Thoracic aorta (tissue), 2 donors: ENCODE results near the gene ARMH1. TPM values are rescaled to one million over a fixed set of nuclear protein-coding genes. Genes with fewer than 3 reads are reported as not detected.

ENCODE experiments used
- ATAC-seq: fragments of 150-250 bp; one replicate; pipeline ENCODE4 v1.8.0; 2017; ENCODE audit warnings: low read depth; ENCODE audit not compliant: insufficient number of reproducible peaks, low FRiP score
- DNase-seq: peaks from one replicate; pipeline ENCODE4 v3.0.0-alpha.2; 2020; ENCODE audit warnings: low spot score
- H3K27ac ChIP-seq, 2 donors: fragments of 200-600 bp; sonication (generic); 1 replicate in 1 of 2; 2 replicates in 1 of 2; pipeline ENCODE4 v1.5.1; 2016; ENCODE audit warnings: mild to moderate bottlenecking in 2 of 2, moderate library complexity in 2 of 2
- H3K27me3 ChIP-seq: fragments of 200-600 bp; sonication (generic); replicated peaks from 2 replicates; pipeline ENCODE4 v1.6.0; 2016; ENCODE audit warnings: mild to moderate bottlenecking; ENCODE audit not compliant: insufficient read depth
- H3K36me3 ChIP-seq: fragments of 200-600 bp; sonication (generic); one replicate; pipeline ENCODE4 v1.5.1; 2016
- H3K4me1 ChIP-seq, 2 donors: fragments of 200-600 bp; sonication (generic); 1 replicate in 1 of 2; 2 replicates in 1 of 2; pipeline versions ENCODE4 v1.5.1 to v1.6.0; 2016; ENCODE audit warnings: low read depth in 2 of 2, mild to moderate bottlenecking in 1 of 2; ENCODE audit not compliant: control insufficient read depth in 1 of 2
- H3K4me3 ChIP-seq: fragments of 200-600 bp; sonication (generic); 2 replicates; pipeline ENCODE4 v1.5.1; 2016; ENCODE audit warnings: mild to moderate bottlenecking
- H3K9me3 ChIP-seq: fragments of 200-600 bp; sonication (generic); 2 replicates; pipeline ENCODE4 v1.5.1; 2016
- total RNA-seq, 2 donors: library from RNA; depleted of rRNA; stranded (reverse); fragments of >200 nt; gene quantifications; one replicate each; pipeline versions ENCODE4 v1.1.0 to v1.2.3, GENCODE V29; 2016
- TF ChIP-seq, protein P1 (sequence below): fragments of 200-600 bp; sonication (generic); IDR thresholded peaks from one replicate; pipeline ENCODE4 v1.5.1; 2019; ENCODE audit warnings: antibody characterized with exemption

Gene ARMH1
- total RNA-seq, 2 donors from 2014 or later = 0.81 to 5.8 TPM

- no peaks in the 10 kb centered on the region for H3K36me3 ChIP-seq
- no peak overlapping the region for H3K27ac ChIP-seq
- no peak for DNase-seq
- TF ChIP-seq, protein P1, sequence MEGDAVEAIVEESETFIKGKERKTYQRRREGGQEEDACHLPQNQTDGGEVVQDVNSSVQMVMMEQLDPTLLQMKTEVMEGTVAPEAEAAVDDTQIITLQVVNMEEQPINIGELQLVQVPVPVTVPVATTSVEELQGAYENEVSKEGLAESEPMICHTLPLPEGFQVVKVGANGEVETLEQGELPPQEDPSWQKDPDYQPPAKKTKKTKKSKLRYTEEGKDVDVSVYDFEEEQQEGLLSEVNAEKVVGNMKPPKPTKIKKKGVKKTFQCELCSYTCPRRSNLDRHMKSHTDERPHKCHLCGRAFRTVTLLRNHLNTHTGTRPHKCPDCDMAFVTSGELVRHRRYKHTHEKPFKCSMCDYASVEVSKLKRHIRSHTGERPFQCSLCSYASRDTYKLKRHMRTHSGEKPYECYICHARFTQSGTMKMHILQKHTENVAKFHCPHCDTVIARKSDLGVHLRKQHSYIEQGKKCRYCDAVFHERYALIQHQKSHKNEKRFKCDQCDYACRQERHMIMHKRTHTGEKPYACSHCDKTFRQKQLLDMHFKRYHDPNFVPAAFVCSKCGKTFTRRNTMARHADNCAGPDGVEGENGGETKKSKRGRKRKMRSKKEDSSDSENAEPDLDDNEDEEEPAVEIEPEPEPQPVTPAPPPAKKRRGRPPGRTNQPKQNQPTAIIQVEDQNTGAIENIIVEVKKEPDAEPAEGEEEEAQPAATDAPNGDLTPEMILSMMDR = no peak
- H3K4me3 ChIP-seq = no peak overlapping the region
- H3K4me1 ChIP-seq = no peaks in the 10 kb centered on the region
- no peak for ATAC-seq
- H3K27me3 ChIP-seq = no peaks in the 10 kb centered on the region
- no peaks in the 10 kb centered on the region for H3K9me3 ChIP-seq
These were observed 10.7 kb downstream of the ARMH1 start for GRCh38 chr1:44685218-44685617.

DNA sequence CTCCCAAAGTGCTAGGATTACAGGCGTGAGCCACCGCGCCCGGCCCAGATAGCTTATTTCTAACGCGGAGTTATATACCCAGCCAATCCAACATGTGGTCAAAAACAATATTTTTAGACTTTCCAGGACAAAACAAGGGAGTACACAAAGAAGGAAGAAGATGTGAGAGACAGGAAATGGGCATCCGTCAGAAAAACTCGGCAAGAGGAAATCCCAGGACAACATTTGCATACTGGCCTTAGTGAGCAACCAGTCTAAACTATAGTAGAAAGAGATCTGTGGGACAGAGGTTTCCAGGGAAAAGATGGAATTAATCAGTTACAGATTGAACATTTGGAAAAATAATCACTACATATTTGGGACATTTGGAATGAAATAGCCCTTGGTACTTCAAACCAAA is 11.4 kb downstream of the ARMH1 start:
- H3K9me3 ChIP-seq = no peaks in the 10 kb centered on the region
- no peak for DNase-seq
- no peak overlapping the region for H3K27ac ChIP-seq
- no peaks in the 10 kb centered on the region for H3K36me3 ChIP-seq
- TF ChIP-seq, protein P1 = no peak
- no peaks in the 10 kb centered on the region for H3K27me3 ChIP-seq
- no peaks in the 10 kb centered on the region for H3K4me1 ChIP-seq
- no peak overlapping the region for H3K4me3 ChIP-seq
- ATAC-seq = no peak

- H3K27ac ChIP-seq = no peak overlapping the region
- H3K9me3 ChIP-seq = no peaks in the 10 kb centered on the region
- no peaks in the 10 kb centered on the region for H3K36me3 ChIP-seq
- ATAC-seq (no peak), DNase-seq (no peak)
- no peaks in the 10 kb centered on the region for H3K4me1 ChIP-seq
- TF ChIP-seq, protein P1 = no peak
- no peaks in the 10 kb centered on the region for H3K27me3 ChIP-seq
- H3K4me3 ChIP-seq = no peak overlapping the region
These were observed 14.4 kb downstream of the ARMH1 start for GRCh38 chr1:44688760-44689446.

DNA sequence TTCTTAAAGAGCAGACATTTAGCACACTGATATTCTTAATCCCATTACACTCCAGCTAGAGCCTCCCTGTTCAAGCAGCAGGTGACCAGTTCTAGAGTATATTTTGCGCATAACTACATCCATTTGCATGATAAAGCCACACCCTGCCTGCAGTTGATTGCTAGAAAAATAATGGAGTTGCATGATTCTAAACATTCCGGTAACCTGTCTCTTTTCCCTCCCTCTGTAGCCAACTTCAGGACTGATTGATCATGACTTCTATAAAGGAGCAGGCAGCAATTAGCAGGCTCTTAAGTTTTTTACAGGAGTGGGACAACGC is 14.9 kb downstream of the ARMH1 start:
- no peaks in the 10 kb centered on the region for H3K4me1 ChIP-seq
- no peak overlapping the region for H3K4me3 ChIP-seq
- DNase-seq = no peak
- ATAC-seq = no peak
- H3K36me3 ChIP-seq = no peaks in the 10 kb centered on the region
- TF ChIP-seq, protein P1 = no peak
- no peak overlapping the region for H3K27ac ChIP-seq
- H3K27me3 ChIP-seq = no peaks in the 10 kb centered on the region
- no peaks in the 10 kb centered on the region for H3K9me3 ChIP-seq

- H3K4me1 ChIP-seq = no peaks in the 10 kb centered on the region
- no peak overlapping the region for H3K4me3 ChIP-seq
- no peaks in the 10 kb centered on the region for H3K9me3 ChIP-seq
- DNase-seq (no peak), ATAC-seq (no peak)
- no peak overlapping the region for H3K27ac ChIP-seq
- no peaks in the 10 kb centered on the region for H3K36me3 ChIP-seq
- TF ChIP-seq, protein P1 = no peak
- H3K27me3 ChIP-seq = no peaks in the 10 kb centered on the region
These were observed 18.6 kb downstream of the ARMH1 start for GRCh38 chr1:44693159-44693558.
